Spinal cord (tissue), 10 donors: Measurements from ENCODE around the gene LENG8. TPM values are rescaled to one million over a fixed set of nuclear protein-coding genes. Genes with fewer than 3 reads are reported as not detected.
"Not testable (repeated sequence)": the region's sequence is repeated elsewhere in the genome, so short reads cannot be mapped to it uniquely, and the experiment has no call there.

Source experiments
- DNase-seq, 6 donors: peaks; one replicate each; pipeline versions ENCODE4 v3.0.0 to v3.0.0-alpha.2; 2013 to 2015; ENCODE audit warnings: low spot score in 6 of 6, low read depth in 4 of 6
- H3K27ac ChIP-seq: one replicate; pipeline ENCODE4 v1.5.1; 2013; ENCODE audit warnings: low read depth, low read length, control low read depth
- H3K27me3 ChIP-seq: one replicate; pipeline ENCODE4 v1.6.1; 2013; ENCODE audit warnings: low read length; ENCODE audit not compliant: control insufficient read depth, insufficient read depth
- H3K36me3 ChIP-seq: one replicate; pipeline ENCODE4 v1.6.1; 2013; ENCODE audit warnings: low read length; ENCODE audit not compliant: control insufficient read depth, insufficient read depth
- H3K4me1 ChIP-seq: one replicate; pipeline ENCODE4 v1.6.1; 2013; ENCODE audit warnings: low read length; ENCODE audit not compliant: control insufficient read depth, insufficient read depth
- H3K4me3 ChIP-seq: one replicate; pipeline ENCODE4 v1.5.1; 2013; ENCODE audit warnings: low read depth, low read length, control low read depth
- H3K9me3 ChIP-seq: one replicate; pipeline ENCODE4 v1.6.1; 2013; ENCODE audit warnings: low read length; ENCODE audit not compliant: control insufficient read depth, insufficient read depth
- WGBS: methylation state at CpG from one replicate; pipeline ENCODE4 v1.1.5; 2013; ENCODE audit warnings: missing lambda C conversion rate; ENCODE audit not compliant: insufficient coverage; 5-methylcytosine and 5-hydroxymethylcytosine counted together
- polyA plus RNA-seq, 2 donors: library from polyadenylated mRNA; unstranded; fragments of 120-200 nt; gene quantifications; one replicate each; pipeline ENCODE4 v1.2.1, GENCODE V29; 2013; ENCODE audit not compliant: insufficient read length in 2 of 2
- total RNA-seq, 2 donors: library from RNA; depleted of rRNA in 1 of 2; stranded (reverse); fragments of 120-200 nt in 1 of 2; fragments of >200 nt in 1 of 2; gene quantifications; one replicate each; pipeline versions ENCODE4 v1.2.3 to v1.2.4, GENCODE V29; 2013 to 2014
- donor health status: healthy.

LENG8 gene
- total and polyA plus RNA-seq, 4 donors: 25.3 to 269 (median 126) TPM

DNA sequence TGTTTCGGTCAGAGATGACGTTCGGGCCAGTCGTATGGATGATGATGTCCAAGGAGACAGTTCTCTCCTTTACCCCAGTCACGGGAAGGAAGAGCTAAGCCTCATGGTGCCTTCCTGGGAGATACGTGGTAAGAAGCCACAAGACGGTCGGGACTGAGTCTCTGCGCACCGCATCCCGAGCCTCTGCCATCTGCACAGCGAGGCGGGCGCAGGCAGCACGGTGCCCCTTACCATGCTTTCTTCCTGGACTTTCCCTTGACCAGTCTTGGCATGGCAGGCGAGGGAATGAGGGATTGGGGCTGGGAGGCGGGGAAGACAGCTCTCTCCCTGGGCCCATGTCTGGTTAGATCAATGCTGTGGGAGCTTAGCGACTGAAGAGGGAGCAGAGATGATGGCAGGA, 43.6 kb downstream of the LENG8 start:
- Histone ChIP-seq H3K9me3 (no peaks in the 10 kb centered on the region), H3K27ac (no peak overlapping the region), H3K4me3 (no peak overlapping the region), H3K4me1 (no peaks in the 10 kb centered on the region), H3K27me3 (peaks cover 3% of the 10 kb centered on the region), H3K36me3 (no peaks in the 10 kb centered on the region)
- WGBS: 92% methylated on average over 17 of the region's 18 CpGs
- DNase-seq: no peak

DNA sequence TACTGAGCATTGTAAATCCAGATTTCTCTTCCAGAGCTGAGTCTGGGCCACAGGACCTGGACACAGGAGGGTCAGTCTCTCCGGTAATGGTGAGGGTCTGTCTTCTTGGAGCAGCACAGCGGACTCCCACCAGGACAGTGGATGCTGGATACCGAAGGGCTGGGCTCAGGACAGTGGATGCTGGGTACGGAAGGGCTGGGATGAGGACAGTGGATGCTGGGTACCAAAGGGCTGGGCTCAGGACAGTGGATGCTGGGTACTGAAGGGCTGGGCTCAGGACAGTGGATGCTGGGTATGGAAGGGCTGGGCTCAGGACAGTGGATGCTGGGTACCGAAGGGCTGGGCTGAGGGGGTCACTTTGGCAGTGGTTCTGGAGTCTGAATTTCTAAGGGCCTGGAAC, 44.1 kb downstream of the LENG8 start:
- not testable (repeated sequence) for H3K9me3 ChIP-seq, H3K27me3 ChIP-seq, H3K36me3 ChIP-seq, DNase-seq, H3K4me3 ChIP-seq, H3K27ac ChIP-seq, H3K4me1 ChIP-seq
- 80% methylated on average over 4 of the region's 5 CpGs for WGBS

DNA sequence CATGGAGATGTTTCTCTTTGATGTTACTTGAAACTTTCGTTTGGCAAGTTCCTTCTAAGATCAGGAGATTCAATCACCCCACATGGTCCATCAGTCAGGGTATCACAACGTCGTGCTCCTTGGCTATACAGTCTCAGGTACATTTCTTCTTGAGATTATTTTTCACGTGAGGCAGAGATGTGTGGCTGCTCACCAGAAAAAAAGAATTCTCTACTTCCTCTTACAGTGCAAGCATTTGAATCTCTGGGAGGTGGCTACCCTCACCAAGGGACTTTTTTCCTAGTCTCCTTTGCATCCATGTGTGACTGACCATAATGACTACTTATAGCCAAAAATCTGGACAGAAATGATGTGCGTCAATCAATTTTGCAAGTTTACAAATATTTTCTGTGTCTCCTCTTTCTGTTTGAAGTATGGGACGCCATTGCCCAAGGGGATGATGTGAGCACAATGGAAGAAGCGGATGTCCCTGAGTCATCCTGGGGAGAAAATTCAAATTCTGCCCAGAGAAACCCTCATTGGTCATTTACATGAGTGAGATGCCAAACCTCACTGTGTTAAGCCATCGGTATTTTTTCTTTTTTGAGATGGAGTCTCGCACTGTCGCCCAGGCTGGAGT, 45.1 kb downstream of the LENG8 start:
- no peak overlapping the region for H3K4me3 ChIP-seq
- 65% methylated on average over 5 of the region's 10 CpGs for WGBS
- no peaks in the 10 kb centered on the region for H3K9me3 ChIP-seq
- peaks cover 3% of the 10 kb centered on the region for H3K27me3 ChIP-seq
- no peak for DNase-seq
- H3K27ac ChIP-seq: no peak overlapping the region
- no peaks in the 10 kb centered on the region for H3K36me3 ChIP-seq
- no peaks in the 10 kb centered on the region for H3K4me1 ChIP-seq

DNA sequence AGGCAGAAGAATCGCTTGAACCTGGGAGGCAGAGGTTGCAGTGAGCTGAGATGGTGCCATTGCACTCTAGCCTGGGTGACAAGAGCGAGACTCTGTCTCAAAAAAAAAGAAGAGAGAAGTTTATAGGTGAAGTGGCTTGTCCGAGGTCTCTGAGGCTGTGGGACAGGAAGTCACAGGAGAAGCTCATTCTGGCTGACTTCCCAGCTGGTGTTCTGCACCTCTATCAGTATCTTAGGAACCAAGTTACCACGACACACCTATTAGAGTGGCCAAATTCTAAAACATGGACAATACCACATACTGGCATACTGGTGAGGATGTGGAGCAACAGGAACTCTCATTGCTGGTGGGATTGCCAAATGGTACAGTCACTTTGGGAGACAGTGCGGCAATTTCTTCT, 46.3 kb downstream of the LENG8 start:
- not testable (repeated sequence) for H3K36me3 ChIP-seq, H3K4me1 ChIP-seq, H3K4me3 ChIP-seq, H3K27me3 ChIP-seq, DNase-seq, H3K9me3 ChIP-seq, H3K27ac ChIP-seq
- 100% methylated on average over 1 of the region's 5 CpGs for WGBS

DNA sequence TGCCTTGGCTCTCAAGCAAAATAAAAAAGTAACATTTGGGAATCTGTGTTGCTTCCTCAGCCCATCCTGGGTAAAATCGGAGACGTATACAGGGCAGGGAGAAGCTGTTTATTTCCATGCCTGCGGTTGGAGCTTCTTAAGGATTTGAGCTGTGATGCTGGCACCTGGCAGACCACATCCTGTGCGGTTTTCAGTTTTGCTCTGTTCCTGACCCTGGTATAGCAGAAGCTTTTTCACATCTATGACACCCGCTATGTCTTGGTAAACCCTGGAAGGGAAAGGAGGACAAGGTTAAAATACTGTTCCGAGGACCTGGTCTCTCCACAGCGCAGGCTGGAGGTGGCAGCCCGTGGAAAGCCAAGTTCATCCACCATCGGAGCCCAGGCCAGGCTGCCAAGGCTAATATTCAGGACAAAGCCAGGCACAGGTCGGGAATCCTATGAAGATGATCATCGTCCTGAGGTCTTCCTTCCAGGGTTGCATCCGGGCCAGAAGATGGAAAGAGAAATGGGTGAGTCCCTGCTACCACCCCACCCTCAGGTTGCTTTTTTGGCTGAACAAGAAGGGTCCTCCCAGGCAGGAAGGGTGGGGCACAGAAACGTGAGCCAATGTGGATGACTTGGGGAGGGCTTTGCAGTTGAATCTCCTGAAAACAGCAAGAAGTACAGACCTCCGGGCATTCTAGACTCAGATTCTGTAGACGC, 48.9 kb downstream of the LENG8 start:
- 79% methylated on average over 2 of the region's 15 CpGs for WGBS
- H3K27me3 ChIP-seq, H3K9me3 ChIP-seq, H3K4me1 ChIP-seq, H3K4me3 ChIP-seq, DNase-seq, H3K27ac ChIP-seq, H3K36me3 ChIP-seq: not testable (repeated sequence)

DNA sequence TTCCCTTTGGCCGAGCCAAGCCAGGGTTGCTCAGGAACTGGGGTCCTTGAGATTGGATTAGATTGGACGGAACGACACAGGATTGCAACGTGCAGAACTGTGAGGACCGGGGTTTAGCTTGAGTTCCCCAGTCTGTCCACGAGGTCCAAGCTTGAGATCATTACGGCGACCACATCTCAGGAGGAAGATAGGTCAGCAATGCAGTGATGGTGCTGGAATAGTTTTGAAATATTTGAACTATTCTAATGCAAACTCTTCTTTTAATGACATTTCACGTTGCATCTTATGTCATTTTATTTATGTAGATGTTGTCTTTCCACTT, 49.4 kb downstream of the LENG8 start:
- H3K4me3 ChIP-seq, H3K36me3 ChIP-seq, DNase-seq, H3K9me3 ChIP-seq, H3K27me3 ChIP-seq, H3K27ac ChIP-seq, H3K4me1 ChIP-seq: not testable (repeated sequence)
- WGBS: 82% methylated on average over 5 of the region's 9 CpGs

DNA sequence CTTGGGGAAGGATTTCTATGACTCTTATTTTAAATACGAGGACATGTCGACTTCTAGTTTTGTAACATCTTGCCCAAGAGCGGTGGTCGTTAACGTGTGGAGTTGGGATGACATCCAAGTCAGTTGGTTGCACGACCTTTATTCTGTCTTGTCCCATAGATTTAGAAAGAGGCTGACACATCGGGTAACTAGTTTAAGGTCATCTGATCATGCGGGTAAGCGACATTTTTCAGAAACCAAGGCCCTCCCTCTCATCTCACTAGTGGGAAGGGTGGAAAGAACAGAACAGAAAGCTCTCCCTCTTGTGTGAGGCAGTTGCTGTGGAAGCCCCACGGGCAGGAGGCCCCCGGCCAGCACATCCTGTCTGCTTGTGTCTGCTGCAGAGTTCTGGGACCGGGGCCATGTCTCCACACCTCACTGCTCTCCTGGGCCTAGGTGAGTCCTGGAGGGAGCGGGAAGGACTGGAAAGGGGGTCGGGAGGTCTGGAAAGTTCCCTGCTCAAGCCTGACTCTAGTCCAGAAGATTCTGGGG, 53.6 kb downstream of the LENG8 start, which contains the start of gene LAIR2:
Gene LAIR2, plus strand, starts transcription at position 314 of the 531 bp plus-strand sequence. Its CDS starts 88 bp downstream, at position 402.
- Histone ChIP-seq H3K4me1 (no peaks in the 10 kb centered on the region), H3K36me3 (no peaks in the 10 kb centered on the region), H3K27me3 (no peaks in the 10 kb centered on the region), H3K4me3 (no peak within 1 kb of the TSS), H3K27ac (no peak within 1 kb of the TSS), H3K9me3 (no peaks in the 10 kb centered on the region)
- DNase-seq: no peak
- 62% methylated on average over 7 of the region's 14 CpGs for WGBS

DNA sequence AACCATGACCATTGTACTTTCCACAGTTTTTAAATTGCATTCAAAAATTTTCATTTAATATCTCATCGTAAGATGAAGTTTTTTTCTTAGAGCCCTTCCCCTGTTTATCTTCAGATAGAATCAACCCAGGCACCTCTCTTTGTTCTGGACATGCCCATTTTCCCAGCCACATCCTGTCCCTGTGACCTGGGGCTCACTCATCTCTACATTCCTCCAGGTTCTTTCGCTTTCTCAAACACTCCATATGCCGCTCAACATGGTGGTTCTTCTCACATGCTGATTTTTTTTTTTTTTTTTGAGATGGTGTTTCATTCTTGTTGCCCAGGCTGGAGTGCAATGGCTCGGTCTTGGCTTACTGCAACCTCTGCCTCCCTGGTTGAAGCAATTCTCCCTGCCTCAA, 56.5 kb downstream of the LENG8 start:
- DNase-seq, H3K36me3 ChIP-seq, H3K4me1 ChIP-seq, H3K27ac ChIP-seq, H3K4me3 ChIP-seq, H3K9me3 ChIP-seq, H3K27me3 ChIP-seq: not testable (repeated sequence)
- 100% methylated on average over 1 of the region's 4 CpGs for WGBS

DNA sequence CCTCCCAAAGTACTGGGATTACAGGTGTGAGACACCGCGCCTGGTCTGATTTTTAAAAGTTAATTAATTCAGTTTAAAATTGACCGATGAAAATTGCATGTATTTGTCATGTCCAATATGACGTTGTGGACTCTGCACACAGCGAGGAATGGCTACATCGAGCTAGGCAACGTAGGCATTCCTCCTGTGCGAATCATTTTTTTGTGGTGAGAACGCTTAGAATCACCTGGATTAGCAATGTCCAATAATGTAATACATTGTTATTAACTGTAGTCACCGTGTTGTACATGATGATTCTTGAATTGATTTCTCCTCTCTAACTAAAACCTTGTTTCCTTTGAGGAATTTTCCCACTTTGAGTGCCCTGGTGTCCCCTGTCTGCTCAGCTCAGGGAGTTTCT, 57.1 kb downstream of the LENG8 start:
- Histone ChIP-seq H3K4me3 (no peak overlapping the region), H3K27ac (no peak overlapping the region), H3K9me3 (no peaks in the 10 kb centered on the region), H3K36me3 (no peaks in the 10 kb centered on the region), H3K27me3 (no peaks in the 10 kb centered on the region), H3K4me1 (no peaks in the 10 kb centered on the region)
- DNase-seq: no peak
- WGBS: 74% methylated on average over 7 of the region's 10 CpGs
